Lower lobe of right lung (tissue), 2 donors: ENCODE results near the gene ARL6IP4. TPM values are rescaled to one million over a fixed set of nuclear protein-coding genes. Genes with fewer than 3 reads are reported as not detected.

Experiments used
- ATAC-seq, 2 donors: fragments of 200-7000 bp; cut with Tn5 transposase; one replicate each; pipeline ENCODE4 v1.9.1; 2020 to 2022; ENCODE audit warnings: mild to moderate bottlenecking in 2 of 2, moderate library complexity in 2 of 2
- DNase-seq: peaks from one replicate; pipeline ENCODE4 v3.0.0-alpha.2; 2020
- H3K27ac ChIP-seq: fragments of 200-600 bp; one replicate; pipeline ENCODE4 v1.8.0; 2022
- H3K27me3 ChIP-seq: fragments of 200-600 bp; one replicate; pipeline ENCODE4 v1.8.0; 2022; ENCODE audit warnings: low read depth
- H3K36me3 ChIP-seq: fragments of 200-600 bp; one replicate; pipeline ENCODE4 v1.8.0; 2022; ENCODE audit warnings: mild to moderate bottlenecking
- H3K4me1 ChIP-seq: fragments of 200-600 bp; one replicate; pipeline ENCODE4 v1.8.0; 2022
- H3K4me3 ChIP-seq: fragments of 200-600 bp; one replicate; pipeline ENCODE4 v1.8.0; 2022; ENCODE audit warnings: mild to moderate bottlenecking
- H3K9me3 ChIP-seq: fragments of 200-600 bp; one replicate; pipeline ENCODE4 v1.8.0; 2022
- CTCF ChIP-seq: fragments of 200-600 bp; IDR thresholded peaks from one replicate; pipeline ENCODE4 v1.8.0; 2022; ENCODE audit warnings: antibody characterized with exemption, mild to moderate bottlenecking
- intact Hi-C: fragments of 100-400 bp; cut with DNase I; formaldehyde crosslinking; loops from one replicate; pipeline ENCODE4 v1.11.0; 2022
- total RNA-seq: library from RNA; stranded (reverse); fragmentation: NEBNext Ultra II Directional; extraction: Animal tissue kit (Norgen Biotek cat#: 25700); gene quantifications from one replicate; pipeline ENCODE4 v1.2.1, GENCODE V29; 2021
- donor health status: DM: no; HTN: yes; CAD: no; lungs with severe emphysema.

The ARL6IP4 gene
- total RNA-seq, 1 donor from 2014 or later: 139 TPM

GRCh38 chr12:122947352-122947792 lies 33.1 kb upstream of the ARL6IP4 start:
- ATAC-seq (peak; percentile 48 to 59), DNase-seq (peak; percentile 81)
- intact Hi-C loops: no loop called here
- Histone ChIP-seq H3K36me3 (no peaks in the 10 kb centered on the region), H3K4me3 (no peak overlapping the region), H3K9me3 (no peaks in the 10 kb centered on the region), H3K27me3 (no peaks in the 10 kb centered on the region), H3K27ac (peak overlapping the region; percentile 76), H3K4me1 (peaks cover 40% of the 10 kb centered on the region)
- peak; percentile 45 for TF ChIP-seq CTCF

- H3K27me3 ChIP-seq: no peaks in the 10 kb centered on the region
- ATAC-seq (no peak), DNase-seq (no peak)
- H3K4me3 ChIP-seq: no peak overlapping the region
- no peaks in the 10 kb centered on the region for H3K9me3 ChIP-seq
- peaks cover 28% of the 10 kb centered on the region for H3K4me1 ChIP-seq
- no peaks in the 10 kb centered on the region for H3K36me3 ChIP-seq
- TF ChIP-seq CTCF: no peak
- no peak overlapping the region for H3K27ac ChIP-seq
- intact Hi-C loops: no loop called here
These were observed 31.9 kb upstream of the ARL6IP4 start for GRCh38 chr12:122948605-122949004.

- no peak overlapping the region for H3K27ac ChIP-seq
These were observed 31.1 kb upstream of the ARL6IP4 start for GRCh38 chr12:122949405-122949804.

GRCh38 chr12:122949816-122950675 lies 30.4 kb upstream of the ARL6IP4 start:
- TF ChIP-seq CTCF: no peak
- H3K27me3 ChIP-seq: no peaks in the 10 kb centered on the region
- H3K4me3 ChIP-seq: no peak overlapping the region
- intact Hi-C loops: loop anchor here (5.0 kb wide), 1 partner anchor 88 kb away; no protein-coding TSS in a partner anchor
- no peak overlapping the region for H3K27ac ChIP-seq
- H3K36me3 ChIP-seq: no peaks in the 10 kb centered on the region
- H3K9me3 ChIP-seq: no peaks in the 10 kb centered on the region
- H3K4me1 ChIP-seq: peaks cover 22% of the 10 kb centered on the region
- DNase-seq (no peak), ATAC-seq (no peak)

More at GRCh38 chr12:122949405-122949804, 31.1 kb upstream of the ARL6IP4 start:
- no peak for DNase-seq
- Histone ChIP-seq H3K27me3 (no peaks in the 10 kb centered on the region), H3K9me3 (no peaks in the 10 kb centered on the region), H3K4me1 (peaks cover 22% of the 10 kb centered on the region), H3K36me3 (no peaks in the 10 kb centered on the region), H3K4me3 (no peak overlapping the region)
- no peak for TF ChIP-seq CTCF
- intact Hi-C loops: no loop called here
- ATAC-seq: no peak

- intact Hi-C loops: loop anchor here (5.0 kb wide), 1 partner anchor 89 kb away; no protein-coding TSS in a partner anchor
These were observed 29.1 kb upstream of the ARL6IP4 start for GRCh38 chr12:122951406-122951805.

More at GRCh38 chr12:122951406-122951805, 29.1 kb upstream of the ARL6IP4 start:
- DNase-seq: no peak
- H3K27ac ChIP-seq: no peak overlapping the region
- no peaks in the 10 kb centered on the region for H3K9me3 ChIP-seq
- ATAC-seq: no peak
- H3K4me1 ChIP-seq: peaks cover 16% of the 10 kb centered on the region
- H3K27me3 ChIP-seq: no peaks in the 10 kb centered on the region
- no peak overlapping the region for H3K4me3 ChIP-seq
- TF ChIP-seq CTCF: no peak
- no peaks in the 10 kb centered on the region for H3K36me3 ChIP-seq
